GM10266 (cell line): ENCODE data around the gene EML4.

ENCODE experiments used
- DNase-seq: peaks from one replicate; pipeline ENCODE4 v3.0.0; 2012; ENCODE audit errors: extremely low spot score
- TF ChIP-seq, protein P1 (sequence below): IDR thresholded peaks from 2 replicates; pipeline ENCODE4 v1.5.1; 2012; ENCODE audit warnings: mild to moderate bottlenecking, low read depth; ENCODE audit not compliant: control insufficient read depth, insufficient read depth; ENCODE audit errors: missing control alignments

The EML4 gene

GRCh38 chr2:42135381-42136312 lies 33.5 kb upstream of the EML4 start:
- DNase-seq: no peak
- TF ChIP-seq, protein P1, sequence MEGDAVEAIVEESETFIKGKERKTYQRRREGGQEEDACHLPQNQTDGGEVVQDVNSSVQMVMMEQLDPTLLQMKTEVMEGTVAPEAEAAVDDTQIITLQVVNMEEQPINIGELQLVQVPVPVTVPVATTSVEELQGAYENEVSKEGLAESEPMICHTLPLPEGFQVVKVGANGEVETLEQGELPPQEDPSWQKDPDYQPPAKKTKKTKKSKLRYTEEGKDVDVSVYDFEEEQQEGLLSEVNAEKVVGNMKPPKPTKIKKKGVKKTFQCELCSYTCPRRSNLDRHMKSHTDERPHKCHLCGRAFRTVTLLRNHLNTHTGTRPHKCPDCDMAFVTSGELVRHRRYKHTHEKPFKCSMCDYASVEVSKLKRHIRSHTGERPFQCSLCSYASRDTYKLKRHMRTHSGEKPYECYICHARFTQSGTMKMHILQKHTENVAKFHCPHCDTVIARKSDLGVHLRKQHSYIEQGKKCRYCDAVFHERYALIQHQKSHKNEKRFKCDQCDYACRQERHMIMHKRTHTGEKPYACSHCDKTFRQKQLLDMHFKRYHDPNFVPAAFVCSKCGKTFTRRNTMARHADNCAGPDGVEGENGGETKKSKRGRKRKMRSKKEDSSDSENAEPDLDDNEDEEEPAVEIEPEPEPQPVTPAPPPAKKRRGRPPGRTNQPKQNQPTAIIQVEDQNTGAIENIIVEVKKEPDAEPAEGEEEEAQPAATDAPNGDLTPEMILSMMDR: no peak

DNA sequence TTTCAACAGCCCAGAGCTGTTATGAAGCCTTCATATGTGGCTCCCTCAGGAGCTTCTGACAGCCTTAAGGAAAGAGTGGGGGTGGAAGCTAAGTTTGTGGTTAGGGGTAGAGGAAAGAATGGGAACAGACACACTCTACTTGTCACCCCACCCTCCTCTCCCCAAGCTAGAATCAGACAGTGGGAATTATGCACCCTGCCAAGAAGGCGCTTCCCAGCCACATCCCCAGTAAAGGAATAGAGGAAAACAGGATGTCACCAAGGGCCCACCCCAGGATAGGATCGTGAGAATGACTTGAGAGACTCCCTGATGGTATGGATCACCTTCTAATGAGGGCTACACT lies 32.4 kb upstream of the EML4 start:
- TF ChIP-seq, protein P1: no peak

DNA sequence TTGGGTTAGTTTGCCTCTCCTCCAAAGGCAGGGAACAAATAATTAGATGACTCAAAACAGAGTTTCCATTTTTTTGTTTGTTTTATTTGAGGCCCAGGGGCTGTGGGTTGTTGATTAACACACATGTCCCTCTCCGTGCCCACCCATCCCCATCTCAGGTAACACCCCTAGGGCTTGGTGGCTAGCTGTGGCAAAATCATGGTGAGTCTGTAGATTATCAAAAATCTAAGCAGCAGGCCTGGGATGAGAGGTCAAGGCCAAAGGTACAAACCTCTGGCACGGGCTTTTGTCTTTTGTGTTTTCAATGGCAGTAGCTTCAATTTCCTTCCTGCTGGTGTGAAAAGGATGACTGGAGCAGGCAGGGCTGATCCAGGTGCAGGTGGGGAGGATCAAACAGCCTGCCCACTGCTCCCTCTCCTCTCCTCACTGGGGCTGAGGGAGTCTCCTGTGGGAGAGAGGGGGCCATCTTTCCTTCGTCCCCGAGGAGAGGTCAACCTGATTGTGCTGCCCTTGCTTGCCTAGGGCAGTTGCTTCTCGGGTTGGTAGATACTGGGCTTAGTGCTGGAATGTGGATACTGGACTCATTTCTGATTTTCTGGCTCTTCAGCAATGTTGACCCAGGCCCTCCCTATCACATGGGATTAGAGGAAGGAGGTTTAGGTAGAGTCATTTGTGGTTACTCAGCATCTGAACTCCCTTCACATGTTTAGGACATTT lies 31.9 kb upstream of the EML4 start:
- no peak for DNase-seq
- TF ChIP-seq, protein P1: no peak

More for the DNA sequence above, 32.4 kb upstream of the EML4 start:
- DNase-seq: no peak

- DNase-seq: no peak
- TF ChIP-seq, protein P1: no peak
Observed at GRCh38 chr2:42138163-42139015, 30.8 kb upstream of the EML4 start.

DNA sequence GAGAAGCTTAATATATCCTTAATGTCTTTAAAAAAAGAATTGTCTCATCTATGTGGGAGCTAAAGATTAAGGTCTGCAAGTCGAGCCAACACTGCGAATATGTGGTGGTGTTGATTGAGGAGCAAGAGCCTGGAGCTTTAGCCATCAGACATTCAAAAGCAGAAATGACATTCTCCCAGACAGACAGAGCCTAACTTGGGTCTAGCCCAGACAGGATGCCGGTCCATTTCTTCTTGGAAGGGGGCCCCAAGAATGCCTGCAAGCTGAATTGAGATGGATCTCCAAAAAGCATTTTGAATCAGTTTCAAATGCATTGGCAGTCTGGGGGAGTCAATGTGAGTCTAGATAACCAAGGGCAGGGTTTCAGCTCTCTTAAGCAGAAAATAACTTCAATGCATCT lies 30.1 kb upstream of the EML4 start:
- TF ChIP-seq, protein P1: no peak
- no peak for DNase-seq

GRCh38 chr2:42140496-42140895 lies 28.7 kb upstream of the EML4 start:
- TF ChIP-seq, protein P1: no peak
- DNase-seq: no peak
